GM21825 (cell line): ENCODE measurements around the gene ARMC3.
"Not testable (repeated sequence)": the region's sequence is repeated elsewhere in the genome, so short reads cannot be mapped to it uniquely, and the experiment has no call there.

Source experiments
- ATAC-seq: cut with Tn5 transposase; IDR thresholded peaks from one replicate; pipeline ENCODE4 v1.9.1; 2021; ENCODE audit warnings: mild to moderate bottlenecking, moderate library complexity; ENCODE audit not compliant: unreplicated experiment

Gene ARMC3

GRCh38 chr10:22927661-22928403 is at the start of gene ARMC3:
ARMC3 (plus strand) TSS chr10:22928053; CDS start chr10:22931997, 3,944 bp downstream.
- peak; percentile 78 for ATAC-seq

- ATAC-seq, result no peak
These were observed 36.1 kb upstream of the ARMC3 start for GRCh38 chr10:22891797-22892196.

GRCh38 chr10:22893781-22894180 is 34.1 kb upstream of the ARMC3 start:
- ATAC-seq, result no peak

GRCh38 chr10:22894714-22895113 is 33.1 kb upstream of the ARMC3 start:
- ATAC-seq, result no peak

GRCh38 chr10:22895252-22895651 is 32.6 kb upstream of the ARMC3 start:
- ATAC-seq, result no peak

- no peak for ATAC-seq
These were observed 30.5 kb upstream of the ARMC3 start for GRCh38 chr10:22897371-22897770.

GRCh38 chr10:22899307-22899706 is 28.5 kb upstream of the ARMC3 start:
- ATAC-seq, result no peak

- ATAC-seq, result no peak
These were observed 28.1 kb upstream of the ARMC3 start for GRCh38 chr10:22899775-22900174.

- ATAC-seq, result no peak
These were observed 26.8 kb upstream of the ARMC3 start for GRCh38 chr10:22900841-22901601.

- not testable (repeated sequence) for ATAC-seq
These were observed 25.7 kb upstream of the ARMC3 start for GRCh38 chr10:22902147-22902546.

- no peak for ATAC-seq
These were observed 24.2 kb upstream of the ARMC3 start for GRCh38 chr10:22903694-22904093.

- no peak for ATAC-seq
These were observed 21.1 kb upstream of the ARMC3 start for GRCh38 chr10:22906767-22907166.

- no peak for ATAC-seq
These were observed 19.0 kb upstream of the ARMC3 start for GRCh38 chr10:22908837-22909236.

- not testable (repeated sequence) for ATAC-seq
These were observed 18.2 kb upstream of the ARMC3 start for GRCh38 chr10:22909673-22910072.

- no peak for ATAC-seq
These were observed 16.8 kb upstream of the ARMC3 start for GRCh38 chr10:22911067-22911466.

- no peak for ATAC-seq
These were observed 15.7 kb upstream of the ARMC3 start for GRCh38 chr10:22911889-22912762.

- ATAC-seq, result no peak
These were observed 15.0 kb upstream of the ARMC3 start for GRCh38 chr10:22912763-22913384.

- ATAC-seq, result no peak
These were observed 14.3 kb upstream of the ARMC3 start for GRCh38 chr10:22913474-22914092.

- no peak for ATAC-seq
These were observed 12.5 kb upstream of the ARMC3 start for GRCh38 chr10:22915314-22915713.

GRCh38 chr10:22925088-22925487 is 2.8 kb upstream of the ARMC3 start:
- ATAC-seq, result no peak
